Ascending aorta (tissue), 2 donors: Measurements from ENCODE around the gene ATP8A2. TPM values are rescaled to one million over a fixed set of nuclear protein-coding genes. Genes with fewer than 3 reads are reported as not detected.

Experiments used
- DNase-seq, 2 donors: peaks; one replicate each; pipeline ENCODE4 v3.0.0-alpha.2; 2019; ENCODE audit warnings: low spot score in 2 of 2
- H3K27ac ChIP-seq, 2 donors: fragments of 200-600 bp; sonication (generic); one replicate each; pipeline ENCODE4 v1.5.1; 2016 to 2017; ENCODE audit warnings: mild to moderate bottlenecking in 1 of 2
- H3K27me3 ChIP-seq: fragments of 200-600 bp; sonication (generic); one replicate; pipeline ENCODE4 v1.5.1; 2017
- H3K36me3 ChIP-seq, 2 donors: fragments of 200-600 bp; sonication (generic); one replicate each; pipeline ENCODE4 v1.5.1; 2016
- H3K4me1 ChIP-seq, 2 donors: fragments of 200-600 bp; sonication (generic); one replicate each; pipeline ENCODE4 v1.5.1; 2016 to 2017; ENCODE audit warnings: mild to moderate bottlenecking in 1 of 2
- H3K4me3 ChIP-seq, 2 donors: fragments of 200-600 bp; sonication (generic); one replicate each; pipeline ENCODE4 v1.5.1; 2016 to 2017; ENCODE audit warnings: mild to moderate bottlenecking in 1 of 2
- H3K9me3 ChIP-seq, 2 donors: fragments of 200-600 bp; sonication (generic); one replicate each; pipeline ENCODE4 v1.5.1; 2016
- CTCF ChIP-seq, 3 experiments: fragments of 200-600 bp in 2 of 3; fragments of 450-650 bp in 1 of 3; sonication (generic) in 2 of 3; IDR thresholded peaks; one replicate each; pipeline ENCODE4 v1.5.1; 2016 to 2019; ENCODE audit warnings: antibody characterized with exemption in 3 of 3, mild to moderate bottlenecking in 1 of 3, moderate library complexity in 1 of 3
- intact Hi-C: fragments of 100-400 bp; cut with DNase I; formaldehyde crosslinking; loops from one replicate; pipeline ENCODE4 v1.15.1; 2023
- total RNA-seq: library from RNA; depleted of rRNA; stranded (reverse); fragments of >200 nt; gene quantifications from one replicate; pipeline ENCODE4 v1.1.0, GENCODE V29; 2016

ATP8A2 gene
- total RNA-seq, 1 donor from 2014 or later, result under 0.01 TPM

GRCh38 chr13:25675060-25675459 lies 303.3 kb downstream of the ATP8A2 start:
- no peak for DNase-seq
- Histone ChIP-seq H3K36me3 (no peaks in the 10 kb centered on the region), H3K4me1 (no peaks in the 10 kb centered on the region), H3K27ac (no peak overlapping the region), H3K4me3 (no peak overlapping the region), H3K27me3 (no peaks in the 10 kb centered on the region), H3K9me3 (no peaks in the 10 kb centered on the region)
- intact Hi-C loops, result no loop called here
- TF ChIP-seq CTCF (IDR thresholded peaks at IDR 0.05), result no peak

- TF ChIP-seq CTCF (IDR thresholded peaks at IDR 0.05), result no peak
- Histone ChIP-seq H3K27me3 (no peaks in the 10 kb centered on the region), H3K27ac (no peak overlapping the region), H3K9me3 (no peaks in the 10 kb centered on the region), H3K4me3 (no peak overlapping the region), H3K4me1 (no peaks in the 10 kb centered on the region), H3K36me3 (no peaks in the 10 kb centered on the region)
- no peak for DNase-seq
- intact Hi-C loops, result no loop called here
Measured at GRCh38 chr13:25677956-25678355, 306.2 kb downstream of the ATP8A2 start.

GRCh38 chr13:25678398-25678797 lies 306.6 kb downstream of the ATP8A2 start:
- Histone ChIP-seq H3K36me3 (no peaks in the 10 kb centered on the region), H3K27ac (no peak overlapping the region), H3K4me1 (no peaks in the 10 kb centered on the region), H3K27me3 (no peaks in the 10 kb centered on the region), H3K9me3 (no peaks in the 10 kb centered on the region), H3K4me3 (no peak overlapping the region)
- intact Hi-C loops, result no loop called here
- TF ChIP-seq CTCF (IDR thresholded peaks at IDR 0.05), result no peak
- DNase-seq, result no peak

- intact Hi-C loops, result no loop called here
- H3K27me3 ChIP-seq, result no peaks in the 10 kb centered on the region
- no peak overlapping the region for H3K4me3 ChIP-seq
- no peak overlapping the region for H3K27ac ChIP-seq
- no peaks in the 10 kb centered on the region for H3K4me1 ChIP-seq
- no peak for DNase-seq
- no peaks in the 10 kb centered on the region for H3K9me3 ChIP-seq
- TF ChIP-seq CTCF (IDR thresholded peaks at IDR 0.05), result no peak
- no peaks in the 10 kb centered on the region for H3K36me3 ChIP-seq
Measured at GRCh38 chr13:25679159-25679558, 307.4 kb downstream of the ATP8A2 start.

GRCh38 chr13:25679936-25680335 lies 308.2 kb downstream of the ATP8A2 start:
- no peak for DNase-seq
- Histone ChIP-seq H3K4me3 (no peak overlapping the region), H3K36me3 (no peaks in the 10 kb centered on the region), H3K27me3 (no peaks in the 10 kb centered on the region), H3K4me1 (no peaks in the 10 kb centered on the region), H3K9me3 (no peaks in the 10 kb centered on the region), H3K27ac (no peak overlapping the region)
- TF ChIP-seq CTCF (IDR thresholded peaks at IDR 0.05), result no peak
- intact Hi-C loops, result no loop called here

GRCh38 chr13:25682276-25682675 lies 310.5 kb downstream of the ATP8A2 start:
- peaks cover 5 to 6% of the 10 kb centered on the region in 2 donors for H3K4me1 ChIP-seq
- no peaks in the 10 kb centered on the region for H3K27me3 ChIP-seq
- no peak overlapping the region for H3K27ac ChIP-seq
- TF ChIP-seq CTCF (IDR thresholded peaks at IDR 0.05), result no peak
- intact Hi-C loops, result no loop called here
- no peak for DNase-seq
- peak overlapping the region in 1 of 2 donors; percentile 1 for H3K4me3 ChIP-seq
- H3K36me3 ChIP-seq, result no peaks in the 10 kb centered on the region
- no peaks in the 10 kb centered on the region for H3K9me3 ChIP-seq
